GM18508 (cell line): ENCODE data around the gene EDN3.

Experiments used
- ATAC-seq: cut with Tn5 transposase; IDR thresholded peaks from one replicate; pipeline ENCODE4 v1.9.1; 2021; ENCODE audit warnings: moderate number of reproducible peaks; ENCODE audit not compliant: insufficient read depth, unreplicated experiment

Gene EDN3

GRCh38 chr20:59307270-59307669 lies 6.9 kb downstream of the EDN3 start:
- ATAC-seq: no peak

- ATAC-seq: no peak
These were observed 8.2 kb downstream of the EDN3 start for GRCh38 chr20:59308493-59309201.

GRCh38 chr20:59309218-59309617 lies 8.8 kb downstream of the EDN3 start:
- ATAC-seq: no peak

- ATAC-seq: no peak
These were observed 14.6 kb downstream of the EDN3 start for GRCh38 chr20:59314997-59315396.

GRCh38 chr20:59316911-59317731 lies 16.7 kb downstream of the EDN3 start:
- ATAC-seq: no peak

- no peak for ATAC-seq
These were observed 17.9 kb downstream of the EDN3 start for GRCh38 chr20:59318201-59318790.

GRCh38 chr20:59318803-59319202 lies 18.4 kb downstream of the EDN3 start:
- no peak for ATAC-seq

- no peak for ATAC-seq
These were observed 20.0 kb downstream of the EDN3 start for GRCh38 chr20:59320426-59320825.

GRCh38 chr20:59320854-59321647 lies 20.6 kb downstream of the EDN3 start:
- ATAC-seq: no peak

- no peak for ATAC-seq
These were observed 21.7 kb downstream of the EDN3 start for GRCh38 chr20:59322081-59322480.

- ATAC-seq: no peak
These were observed 22.4 kb downstream of the EDN3 start for GRCh38 chr20:59322585-59323454.

- ATAC-seq: no peak
These were observed 23.3 kb downstream of the EDN3 start for GRCh38 chr20:59323731-59324130.

GRCh38 chr20:59324521-59325141 lies 24.2 kb downstream of the EDN3 start:
- no peak for ATAC-seq

- ATAC-seq: no peak
These were observed 24.7 kb downstream of the EDN3 start for GRCh38 chr20:59325142-59325523.

GRCh38 chr20:59326188-59326587 lies 25.8 kb downstream of the EDN3 start:
- ATAC-seq: no peak

GRCh38 chr20:59328071-59328470 lies 27.7 kb downstream of the EDN3 start:
- no peak for ATAC-seq

GRCh38 chr20:59331721-59332329 lies 31.4 kb downstream of the EDN3 start:
- no peak for ATAC-seq

- ATAC-seq: no peak
These were observed 32.9 kb downstream of the EDN3 start for GRCh38 chr20:59333260-59333845.
